ENCODE data around the gene TCF20. TPM values are rescaled to one million over a fixed set of nuclear protein-coding genes. Genes with fewer than 3 reads are reported as not detected.
A peak's percentile ranks its signal among the peaks of the same experiment; 100 is the strongest.

TCF20 gene
- total and polyA plus RNA-seq, 8 donors = 24.8 to 41.3 (median 25.6) TPM

DNA sequence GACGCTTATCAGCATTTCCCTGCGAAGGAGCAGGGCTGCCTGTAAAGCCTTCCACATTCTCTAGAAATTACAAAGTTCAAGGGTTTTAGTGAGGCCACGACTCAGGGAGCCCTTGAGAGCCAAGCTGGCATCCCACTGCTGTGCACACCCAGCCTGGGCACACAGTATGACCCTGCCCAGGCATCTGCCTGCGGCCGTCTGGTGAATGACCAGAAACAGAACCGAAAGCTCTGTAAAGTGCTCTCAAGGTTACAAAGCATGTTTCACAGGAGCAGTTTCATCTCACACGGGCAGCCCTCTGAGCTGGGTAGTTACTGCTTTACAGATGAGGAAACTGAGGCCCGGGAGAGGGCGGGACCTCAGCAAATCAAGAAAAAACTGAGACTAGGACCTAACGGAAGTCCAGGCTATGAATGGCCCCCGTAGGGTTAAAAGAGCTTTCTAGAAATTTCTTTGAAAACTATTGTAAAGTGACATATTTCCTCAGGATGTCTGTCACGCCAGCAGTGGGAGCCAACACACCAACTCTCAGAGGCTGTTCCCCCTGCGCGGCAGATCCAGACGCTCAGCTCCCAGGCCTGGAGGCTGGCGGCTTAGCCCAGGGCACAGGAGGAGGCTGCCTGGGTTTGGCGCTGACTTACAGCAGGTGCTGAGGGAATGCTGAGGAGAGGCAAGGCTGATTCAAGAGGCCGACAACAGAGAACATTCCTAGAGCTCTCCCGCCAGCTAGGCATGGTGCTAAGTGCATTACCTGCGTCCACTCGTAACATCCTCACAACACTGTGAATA lies 7.7 kb upstream of the TCF20 start:
- H3K27me3 ChIP-seq = peaks cover 0 to 37% of the 10 kb centered on the region in 2 donors
- TF ChIP-seq CTCF (IDR thresholded peaks at IDR 0.05) = no peak
- intact Hi-C loops (cut with DNase I) = no loop called here
- peaks cover 0 to 5% of the 10 kb centered on the region in 2 donors for H3K4me1 ChIP-seq
- ATAC-seq (peak; percentile 37), DNase-seq (no peak)
- H3K36me3 ChIP-seq = no peaks in the 10 kb centered on the region
- no peak overlapping the region for H3K27ac ChIP-seq
- H3K9me3 ChIP-seq = no peaks in the 10 kb centered on the region
- H3K4me3 ChIP-seq = no peak overlapping the region

- no peaks in the 10 kb centered on the region for H3K9me3 ChIP-seq
- no peak overlapping the region for H3K27ac ChIP-seq
- TF ChIP-seq CTCF (IDR thresholded peaks at IDR 0.05) = no peak
- intact Hi-C loops (cut with DNase I) = no loop called here
- H3K27me3 ChIP-seq = peaks cover 0 to 28% of the 10 kb centered on the region in 2 donors
- DNase-seq (no peak), ATAC-seq (no peak)
- no peaks in the 10 kb centered on the region for H3K4me1 ChIP-seq
- no peak overlapping the region for H3K4me3 ChIP-seq
- H3K36me3 ChIP-seq = no peaks in the 10 kb centered on the region
Observed at GRCh38 chr22:42277232-42277753, 6.8 kb upstream of the TCF20 start.

- Histone ChIP-seq H3K27me3 (peaks cover 0 to 21% of the 10 kb centered on the region in 2 donors), H3K9me3 (no peaks in the 10 kb centered on the region), H3K4me1 (peaks cover 0 to 3% of the 10 kb centered on the region in 2 donors), H3K4me3 (no peak overlapping the region), H3K36me3 (no peaks in the 10 kb centered on the region), H3K27ac (no peak overlapping the region)
- no peak for DNase-seq
- ATAC-seq = no peak
- intact Hi-C loops (cut with DNase I) = no loop called here
- TF ChIP-seq CTCF (IDR thresholded peaks at IDR 0.05) = no peak
Observed at GRCh38 chr22:42275970-42276369, 5.5 kb upstream of the TCF20 start.

- Histone ChIP-seq H3K4me3 (no peak overlapping the region), H3K36me3 (no peaks in the 10 kb centered on the region), H3K4me1 (peaks cover 0 to 6% of the 10 kb centered on the region in 2 donors), H3K27me3 (peaks cover 0 to 13% of the 10 kb centered on the region in 2 donors), H3K9me3 (no peaks in the 10 kb centered on the region), H3K27ac (no peak overlapping the region)
- TF ChIP-seq CTCF (IDR thresholded peaks at IDR 0.05) = no peak
- ATAC-seq = no peak
- DNase-seq = no peak
- intact Hi-C loops (cut with DNase I) = no loop called here
Observed at GRCh38 chr22:42275176-42275575, 4.7 kb upstream of the TCF20 start.

GRCh38 chr22:42273855-42274451 lies 3.5 kb upstream of the TCF20 start:
- TF ChIP-seq CTCF (IDR thresholded peaks at IDR 0.05) = no peak
- Histone ChIP-seq H3K27me3 (peaks cover 0 to 2% of the 10 kb centered on the region in 2 donors), H3K4me3 (no peak overlapping the region), H3K4me1 (peaks cover 0 to 11% of the 10 kb centered on the region in 2 donors), H3K27ac (no peak overlapping the region), H3K9me3 (no peaks in the 10 kb centered on the region), H3K36me3 (no peaks in the 10 kb centered on the region)
- no peak for DNase-seq
- intact Hi-C loops (cut with DNase I) = no loop called here
- no peak for ATAC-seq

Measured in left lung (tissue), 10 donors.